Right kidney (tissue), 1 donor: ENCODE results near the gene VEGFB.

ENCODE experiments used
- DNase-seq: peaks from one replicate; pipeline ENCODE4 v3.0.0-alpha.2; 2016

The VEGFB gene

DNA sequence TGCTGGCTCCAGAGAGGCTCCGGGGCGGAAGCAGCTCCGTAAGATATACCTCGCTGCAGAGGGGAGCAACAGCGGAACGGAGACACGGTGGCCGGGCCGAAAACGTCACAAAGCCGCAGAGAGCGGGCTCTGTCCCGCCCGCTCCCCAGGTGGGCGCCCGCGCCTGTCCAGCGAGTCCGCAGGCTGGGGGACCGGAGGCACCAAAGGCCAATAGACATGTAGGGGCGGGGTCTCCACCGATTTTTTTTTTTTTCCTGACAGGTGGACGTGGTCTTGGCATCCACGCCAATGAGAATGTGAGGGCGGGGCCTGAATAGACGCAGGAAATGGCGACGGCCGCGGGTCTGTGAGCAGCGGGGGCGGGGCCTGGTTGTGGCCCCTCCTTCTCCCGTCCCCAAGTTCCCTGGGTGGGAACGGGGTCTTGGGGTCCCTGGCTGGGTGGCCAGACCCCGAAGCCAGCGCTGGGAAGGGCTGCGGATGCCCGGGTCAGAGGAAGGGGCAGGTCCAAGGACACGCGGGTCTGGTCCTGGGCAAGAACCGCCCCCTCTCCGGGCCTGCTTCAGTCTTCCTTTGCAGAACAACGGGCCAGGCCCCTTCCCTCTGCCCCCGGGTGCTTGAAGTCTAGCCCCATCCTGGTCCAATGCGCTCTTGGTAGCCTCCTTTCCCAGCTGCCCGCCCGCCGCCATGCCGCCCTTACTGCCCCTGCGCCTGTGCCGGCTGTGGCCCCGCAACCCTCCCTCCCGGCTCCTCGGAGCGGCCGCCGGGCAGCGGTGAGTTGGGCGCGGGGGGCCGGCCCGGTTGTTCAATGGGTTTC is 4.0 kb upstream of the VEGFB start, which contains the start of gene DNAJC4:
DNAJC4 (plus strand) TSS at position 378 of the 814 bp plus-strand sequence; CDS start at position 685, 307 bp downstream.
- DNase-seq, result peak; percentile 97

DNA sequence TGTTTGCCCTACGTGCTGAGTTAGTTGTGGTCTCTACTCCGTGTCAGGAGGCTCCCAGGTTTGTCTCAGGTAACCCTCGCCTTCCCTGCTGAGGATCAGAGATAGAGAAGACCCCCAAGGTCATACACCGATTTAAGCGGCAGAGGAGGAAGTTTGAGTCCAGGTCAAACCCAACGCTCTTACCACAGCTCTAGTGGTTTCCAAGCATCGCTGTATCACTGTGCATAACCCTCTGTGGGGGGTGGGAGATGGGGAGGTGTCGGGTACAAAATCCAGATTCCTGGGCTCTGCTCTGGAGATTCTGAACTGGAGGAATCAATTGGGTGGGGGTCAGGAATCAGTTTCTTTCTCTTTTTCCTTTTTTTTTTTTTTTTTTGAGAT is 3.4 kb upstream of the VEGFB start:
- DNase-seq, result no peak

DNA sequence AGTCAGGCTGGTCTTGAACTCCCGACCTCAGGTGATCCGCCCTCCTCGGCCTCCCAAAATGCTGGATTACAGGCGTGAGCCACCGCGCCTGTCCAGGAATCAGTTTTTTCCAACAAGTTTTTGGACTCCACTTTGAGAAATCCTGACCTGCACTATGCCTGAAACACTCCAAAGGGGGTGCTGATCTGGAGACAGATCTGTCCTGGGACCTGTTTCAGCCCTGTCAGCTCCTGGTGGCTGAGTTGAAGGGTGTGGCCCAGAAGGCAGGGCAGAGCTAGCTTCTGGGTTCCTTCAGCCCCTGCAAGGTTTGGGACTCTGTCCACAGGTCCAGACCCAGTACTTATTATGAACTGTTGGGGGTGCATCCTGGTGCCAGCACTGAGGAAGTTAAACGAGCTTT is 2.8 kb upstream of the VEGFB start:
- no peak for DNase-seq

DNA sequence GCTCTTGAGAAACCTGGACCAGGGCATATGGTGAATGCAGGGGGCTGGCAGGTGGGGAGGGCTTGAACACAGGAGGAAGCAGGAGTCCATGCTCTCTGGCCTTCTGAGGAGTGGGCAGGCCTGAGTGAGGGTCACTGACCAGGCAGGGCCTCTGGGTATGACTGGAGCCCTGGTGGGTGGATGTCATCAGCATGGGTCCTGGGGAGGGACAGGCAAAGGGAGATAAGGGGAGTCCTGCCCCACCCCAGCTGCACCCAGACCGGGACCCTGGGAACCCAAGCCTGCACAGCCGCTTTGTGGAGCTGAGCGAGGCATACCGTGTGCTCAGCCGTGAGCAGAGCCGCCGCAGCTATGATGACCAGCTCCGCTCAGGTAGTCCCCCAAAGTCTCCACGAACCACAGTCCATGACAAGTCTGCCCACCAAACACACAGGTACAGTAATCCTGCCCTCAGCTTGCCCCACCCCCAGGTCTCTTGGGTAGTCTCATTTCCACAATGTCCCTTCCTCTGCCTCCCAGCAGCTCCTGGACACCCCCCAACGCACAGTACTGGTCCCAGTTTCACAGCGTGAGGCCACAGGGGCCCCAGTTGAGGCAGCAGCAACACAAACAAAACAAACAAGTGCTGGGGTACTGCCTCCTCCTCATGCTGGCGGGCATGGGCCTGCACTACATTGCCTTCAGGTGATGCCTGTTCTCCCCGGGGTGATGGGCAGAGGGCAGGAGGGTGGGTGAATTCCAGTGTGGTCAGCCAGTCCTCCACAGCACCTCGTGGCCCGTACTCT is 2.0 kb upstream of the VEGFB start:
- DNase-seq, result no peak

DNA sequence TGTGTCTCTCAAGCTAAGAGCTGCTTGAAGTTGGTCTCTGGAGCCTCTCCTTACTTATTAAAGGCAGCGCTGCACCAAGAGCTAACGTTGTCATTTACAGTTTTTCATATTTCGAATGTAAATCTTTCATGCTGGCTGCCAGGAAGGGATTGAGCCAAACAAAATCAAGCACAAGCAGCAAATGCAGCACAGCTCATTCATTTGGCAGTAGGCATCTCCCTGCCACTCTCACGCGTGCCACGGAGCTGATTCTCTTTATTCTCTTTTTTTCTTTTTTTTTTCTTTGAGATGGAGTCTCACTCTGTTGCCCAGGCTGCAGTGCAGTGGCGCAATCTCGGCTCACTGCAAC is 1.4 kb upstream of the VEGFB start:
- DNase-seq, result no peak

DNA sequence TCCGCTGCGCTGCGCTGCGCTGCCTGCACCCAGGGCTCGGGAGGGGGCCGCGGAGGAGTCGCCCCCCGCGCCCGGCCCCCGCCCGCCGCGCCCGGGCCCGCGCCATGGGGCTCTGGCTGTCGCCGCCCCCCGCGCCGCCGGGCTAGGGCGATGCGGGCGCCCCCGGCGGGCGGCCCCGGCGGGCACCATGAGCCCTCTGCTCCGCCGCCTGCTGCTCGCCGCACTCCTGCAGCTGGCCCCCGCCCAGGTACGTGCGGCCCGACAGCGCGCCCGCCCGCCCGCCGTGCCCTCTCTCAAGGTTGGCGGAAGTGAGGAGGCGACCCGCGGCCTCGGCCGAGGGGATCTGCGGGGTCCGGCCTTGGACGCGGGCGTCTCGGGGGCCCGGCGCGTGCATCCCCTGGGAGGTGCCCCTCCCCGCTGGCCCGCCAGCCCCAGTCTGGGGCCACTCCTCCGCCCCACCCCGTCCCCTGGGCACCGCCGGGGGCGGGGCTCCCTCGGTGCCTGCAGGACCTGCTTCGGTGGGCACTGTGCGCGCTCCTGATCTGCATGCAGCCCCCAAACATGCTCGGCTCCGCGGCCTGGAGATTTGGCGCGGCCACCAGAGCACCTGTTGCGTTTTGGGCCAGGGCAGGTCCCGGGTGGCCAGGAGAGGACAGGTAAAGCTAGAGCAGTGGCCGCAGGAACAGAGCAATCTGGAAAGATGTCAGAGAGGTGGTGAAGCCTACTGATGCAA is 429 bp downstream of the VEGFB start:
- DNase-seq, result peak; percentile 77

DNA sequence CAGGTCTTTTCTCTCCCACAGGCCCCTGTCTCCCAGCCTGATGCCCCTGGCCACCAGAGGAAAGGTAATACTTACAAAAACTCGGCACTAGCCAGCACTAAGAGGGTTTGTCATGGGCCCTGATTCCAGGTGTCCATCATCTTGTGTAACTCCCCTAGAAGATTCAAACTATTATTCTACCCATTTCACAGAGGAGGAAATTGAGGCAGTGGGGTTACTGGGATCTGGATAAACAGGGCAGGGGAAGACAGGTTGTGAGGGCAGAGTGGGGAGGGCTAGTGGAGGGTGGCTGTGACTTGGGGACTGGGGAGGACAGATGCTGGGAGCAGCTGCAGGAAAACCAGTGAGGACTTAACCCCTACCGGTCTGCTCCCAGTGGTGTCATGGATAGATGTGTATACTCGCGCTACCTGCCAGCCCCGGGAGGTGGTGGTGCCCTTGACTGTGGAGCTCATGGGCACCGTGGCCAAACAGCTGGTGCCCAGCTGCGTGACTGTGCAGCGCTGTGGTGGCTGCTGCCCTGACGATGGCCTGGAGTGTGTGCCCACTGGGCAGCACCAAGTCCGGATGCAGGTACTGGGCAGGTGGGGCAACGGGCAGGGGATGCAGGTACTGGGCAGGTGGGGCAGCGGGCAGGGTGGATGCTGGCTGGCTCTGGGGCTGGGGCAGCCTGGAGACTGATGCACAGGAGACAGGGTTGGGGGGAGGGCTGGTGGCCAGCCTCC is 1.2 kb downstream of the VEGFB start:
- no peak for DNase-seq

DNA sequence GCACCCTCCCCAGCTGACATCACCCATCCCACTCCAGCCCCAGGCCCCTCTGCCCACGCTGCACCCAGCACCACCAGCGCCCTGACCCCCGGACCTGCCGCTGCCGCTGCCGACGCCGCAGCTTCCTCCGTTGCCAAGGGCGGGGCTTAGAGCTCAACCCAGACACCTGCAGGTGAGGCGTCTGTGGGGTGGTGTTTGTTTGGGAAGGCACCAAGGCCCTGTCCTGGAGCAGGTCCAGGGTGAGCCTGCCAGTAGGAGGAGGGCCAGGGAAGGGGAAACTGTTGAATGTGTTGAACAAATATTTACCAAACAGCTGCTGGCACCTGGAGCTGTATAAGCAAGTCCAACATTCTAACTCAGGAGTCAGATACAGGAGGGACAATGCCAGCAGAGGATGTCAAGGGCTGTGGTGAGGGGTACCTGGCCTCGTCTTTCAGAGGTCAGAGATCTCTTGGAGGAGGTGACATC is 3.1 kb downstream of the VEGFB start:
- no peak for DNase-seq

DNA sequence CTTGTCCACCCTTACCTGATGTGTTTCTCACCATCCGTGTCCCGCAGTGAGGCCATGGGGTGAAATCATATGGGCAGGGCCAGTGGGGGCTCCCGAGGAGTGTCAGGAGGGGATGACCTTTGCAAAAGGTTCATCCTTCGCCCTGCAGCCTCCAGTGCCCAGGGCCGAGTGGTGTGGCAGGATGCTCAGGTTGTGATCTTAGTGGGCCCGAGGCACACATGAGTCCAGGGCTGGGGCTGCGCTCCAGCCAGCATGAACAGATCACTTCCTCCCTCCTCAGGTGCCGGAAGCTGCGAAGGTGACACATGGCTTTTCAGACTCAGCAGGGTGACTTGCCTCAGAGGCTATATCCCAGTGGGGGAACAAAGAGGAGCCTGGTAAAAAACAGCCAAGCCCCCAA is 3.7 kb downstream of the VEGFB start:
- no peak for DNase-seq

DNA sequence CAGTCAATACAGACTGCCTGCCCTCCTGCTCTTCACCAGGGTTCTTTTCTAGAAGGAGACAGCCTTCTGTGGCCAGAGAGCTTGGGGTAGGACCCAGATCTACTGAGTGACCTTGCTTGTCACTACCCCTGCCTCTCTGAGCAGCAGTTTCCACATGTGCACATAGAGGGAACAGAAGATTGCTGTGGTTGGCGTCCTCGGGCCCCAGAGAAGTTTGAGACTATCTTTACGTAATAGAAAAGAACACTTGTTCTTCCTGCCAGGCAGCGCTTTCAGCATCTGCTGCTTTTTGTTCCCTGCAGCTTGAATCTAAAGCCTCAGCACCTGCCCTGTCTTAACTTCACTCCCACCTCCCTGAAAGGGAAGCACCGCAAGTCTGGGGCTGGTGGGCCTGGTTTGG is 4.6 kb downstream of the VEGFB start:
- DNase-seq, result no peak

DNA sequence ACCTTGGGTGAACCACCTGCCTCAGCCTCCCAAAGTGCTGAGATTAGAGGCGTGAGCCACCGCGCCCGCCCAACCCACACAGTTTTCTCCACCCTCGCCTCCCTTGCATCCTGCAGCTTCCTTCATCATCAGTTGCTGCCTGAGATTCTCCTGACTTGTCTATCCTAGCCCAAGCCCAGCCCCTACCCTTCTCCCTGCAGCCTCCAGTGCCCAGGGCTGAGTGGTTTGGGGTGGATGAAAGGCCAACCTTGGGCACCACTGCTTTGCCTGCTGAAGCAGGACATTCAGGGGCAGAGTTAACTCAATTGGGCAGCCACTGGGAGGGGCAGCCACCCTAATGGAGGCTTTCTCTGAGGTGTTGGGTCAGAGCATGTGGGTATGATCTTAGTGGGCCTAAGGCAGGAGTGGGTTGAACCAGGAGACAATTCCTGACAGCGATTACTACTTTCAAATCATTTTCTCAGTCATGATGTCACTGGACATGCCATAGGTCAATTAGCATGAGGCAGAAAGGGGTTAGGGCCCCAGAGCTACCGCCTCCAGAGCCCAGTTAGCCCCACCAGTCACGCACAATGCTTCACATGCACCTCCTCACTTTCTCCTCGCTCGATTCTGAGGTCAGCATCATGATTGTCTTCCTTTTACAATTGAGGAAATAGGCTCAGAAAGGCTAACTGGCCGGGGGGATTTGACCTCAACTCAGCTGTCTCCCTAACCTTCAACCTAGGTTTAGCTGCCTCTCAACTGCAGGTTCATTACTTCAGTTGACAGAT is 5.5 kb downstream of the VEGFB start:
- DNase-seq, result no peak

DNA sequence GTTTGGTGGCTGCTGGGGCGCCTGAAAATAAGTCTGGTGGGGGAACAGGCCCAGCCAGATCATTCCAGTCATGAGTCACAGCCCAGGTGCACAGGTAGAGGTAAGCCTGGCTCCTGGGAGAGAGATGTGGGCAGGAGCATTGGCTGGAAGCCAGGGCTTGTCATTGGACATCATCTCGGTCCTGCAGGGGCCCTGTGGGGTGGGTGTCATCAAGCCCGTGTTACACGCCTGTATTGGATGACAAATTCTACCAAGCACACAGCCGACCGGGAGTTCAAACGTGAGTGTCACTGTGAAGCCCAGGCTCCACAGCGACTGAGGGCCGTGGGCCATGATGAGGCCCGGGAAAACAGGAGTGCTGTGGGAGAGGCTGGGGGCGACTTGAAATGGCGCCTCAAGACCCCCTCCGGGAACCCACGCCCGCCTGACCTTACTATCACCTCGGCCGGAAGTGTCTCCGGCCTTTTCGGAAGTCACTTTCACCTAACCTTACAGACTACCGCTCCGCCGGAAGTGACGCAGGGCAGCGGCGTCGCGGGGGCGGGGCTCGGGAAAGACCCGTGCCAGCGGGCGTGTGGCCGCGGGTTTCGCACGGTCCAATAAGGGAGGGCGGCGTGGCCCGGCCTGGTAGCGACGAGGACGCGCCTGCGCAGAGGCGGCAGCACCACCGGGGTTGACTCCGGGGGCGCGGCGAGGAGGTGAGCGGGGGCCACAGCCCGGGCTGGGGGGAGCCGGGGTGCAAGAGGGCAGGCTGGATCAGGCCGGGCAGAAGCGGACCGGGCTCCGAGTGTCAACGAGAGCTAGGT is 6.3 kb downstream of the VEGFB start, which contains the start of gene FKBP2:
FKBP2 (plus strand) TSS at position 661 of the 806 bp plus-strand sequence. CDS start 1,293 bp downstream, outside the sequence.
- DNase-seq, result no peak

DNA sequence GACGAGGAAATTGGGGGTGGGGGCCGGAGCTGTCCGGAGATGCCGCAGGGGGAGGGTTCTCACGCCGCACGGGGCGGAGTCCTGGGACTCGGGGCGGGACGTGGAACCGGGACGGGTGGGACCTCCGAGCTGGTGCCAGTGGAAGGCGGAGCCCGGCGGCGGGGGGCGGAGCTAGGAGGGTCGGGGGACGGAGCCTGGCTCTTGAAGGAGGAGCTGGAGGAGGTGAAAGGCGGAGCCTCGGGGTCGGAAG is 6.8 kb downstream of the VEGFB start:
- DNase-seq, result peak; percentile 93

DNA sequence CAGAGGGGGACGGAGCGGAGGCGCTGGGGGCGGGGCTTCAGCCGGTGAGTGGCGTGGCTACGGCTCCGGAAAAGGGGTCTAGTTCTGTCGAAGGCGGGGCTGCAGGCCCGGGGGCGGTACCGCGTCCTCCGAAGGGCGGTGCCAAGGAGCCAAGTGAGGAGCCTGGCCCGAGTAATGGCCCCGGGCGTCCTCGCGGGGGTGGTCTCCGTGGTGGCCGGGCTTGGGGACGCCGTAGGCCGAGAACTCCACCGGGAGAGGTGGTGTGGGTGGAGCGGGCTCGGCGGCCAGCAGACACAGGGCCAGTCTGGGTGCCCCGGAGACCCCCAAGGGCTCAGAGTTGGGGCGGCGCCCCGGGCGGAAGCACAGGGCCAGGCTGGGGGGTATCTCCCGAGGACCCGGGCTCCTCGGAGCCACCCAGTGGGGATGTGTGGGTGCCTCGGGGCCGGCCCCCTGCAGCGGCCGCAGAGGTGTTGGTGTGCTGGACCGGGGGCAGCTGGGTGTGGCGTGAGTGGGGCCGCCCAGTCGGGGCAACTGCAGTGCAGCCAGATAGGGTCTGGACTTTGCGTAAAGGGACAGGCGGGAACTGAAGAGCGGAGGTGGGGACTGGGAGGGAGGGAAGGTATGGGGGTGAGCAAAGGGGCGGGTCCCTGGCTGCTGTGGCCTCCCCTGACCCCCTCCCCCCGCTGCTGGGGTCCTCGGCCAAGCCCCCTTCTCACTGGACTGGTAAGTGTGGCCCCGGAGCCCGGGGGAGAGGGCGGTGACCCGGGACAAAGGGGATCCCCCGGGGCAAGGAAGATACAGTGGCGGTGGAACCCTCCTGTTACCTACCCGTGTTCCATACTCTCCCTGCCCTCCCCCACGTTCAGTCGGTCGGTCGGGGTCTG is 7.3 kb downstream of the VEGFB start:
- peak; percentile 91 for DNase-seq

DNA sequence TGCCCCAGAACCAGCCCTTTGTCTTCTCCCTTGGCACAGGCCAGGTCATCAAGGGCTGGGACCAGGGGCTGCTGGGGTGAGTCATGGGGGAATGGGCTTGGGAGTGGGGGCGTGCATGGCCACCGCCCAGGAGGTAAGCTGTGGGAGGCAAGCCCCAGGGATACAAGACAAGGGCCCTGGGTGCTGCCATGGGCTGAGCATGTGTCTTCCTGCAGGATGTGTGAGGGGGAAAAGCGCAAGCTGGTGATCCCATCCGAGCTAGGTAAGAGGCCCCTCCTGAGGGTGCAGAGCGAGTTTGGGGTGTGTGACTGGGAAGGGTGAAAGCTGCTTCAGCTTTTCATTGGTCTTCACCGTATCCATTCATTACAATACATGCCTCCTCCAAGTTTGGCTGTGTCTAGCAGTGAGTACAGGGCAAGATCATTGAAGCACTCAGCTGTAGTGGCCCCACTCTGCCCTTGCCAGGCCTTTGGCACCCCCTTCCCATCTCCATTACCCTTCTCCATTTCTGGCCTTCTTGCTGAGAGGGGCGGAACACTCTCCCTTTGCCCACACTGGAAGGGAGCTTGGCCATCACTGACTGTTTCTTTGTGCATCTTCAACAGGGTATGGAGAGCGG is 9.0 kb downstream of the VEGFB start:
- no peak for DNase-seq

DNA sequence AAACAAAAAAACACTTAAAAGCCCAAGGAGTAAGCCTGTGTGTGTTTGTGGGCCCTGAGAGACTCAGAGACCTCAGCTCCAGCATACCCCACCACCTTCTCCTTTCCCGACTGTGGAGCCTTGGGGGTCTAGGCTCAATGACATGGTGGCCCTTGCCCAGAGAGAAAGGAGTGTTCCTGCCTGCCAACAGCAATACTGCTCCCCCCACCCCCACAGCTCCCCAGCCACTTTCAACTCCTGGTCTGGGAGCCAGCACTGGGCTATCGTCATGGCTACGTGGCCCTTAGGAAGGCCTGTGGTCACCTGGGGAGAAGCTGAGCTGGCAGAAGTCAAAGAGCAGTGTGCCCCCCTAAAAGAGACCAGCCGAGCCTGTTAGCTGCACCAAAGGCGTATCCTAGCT is 9.7 kb downstream of the VEGFB start:
- no peak for DNase-seq

DNA sequence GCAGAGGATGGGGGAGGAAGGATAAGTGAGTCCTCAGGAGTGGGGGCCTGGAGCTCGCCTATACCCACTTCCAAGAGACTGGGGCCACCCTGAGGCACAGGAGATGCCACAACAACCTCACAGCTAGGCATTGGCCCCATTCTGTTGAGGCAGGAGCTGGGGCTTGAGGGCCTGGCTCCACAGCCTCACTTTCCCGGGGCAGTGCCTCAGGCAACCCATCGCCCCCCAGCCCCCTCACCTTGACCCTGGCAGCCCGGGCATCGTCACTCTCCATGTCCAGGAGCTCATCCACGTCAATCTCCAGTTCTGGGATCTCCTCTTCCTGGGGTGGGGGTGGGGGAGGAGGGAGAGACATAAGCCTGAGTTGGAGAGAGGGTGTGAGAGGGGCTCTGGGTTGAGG is 10.6 kb downstream of the VEGFB start:
- DNase-seq, result no peak

DNA sequence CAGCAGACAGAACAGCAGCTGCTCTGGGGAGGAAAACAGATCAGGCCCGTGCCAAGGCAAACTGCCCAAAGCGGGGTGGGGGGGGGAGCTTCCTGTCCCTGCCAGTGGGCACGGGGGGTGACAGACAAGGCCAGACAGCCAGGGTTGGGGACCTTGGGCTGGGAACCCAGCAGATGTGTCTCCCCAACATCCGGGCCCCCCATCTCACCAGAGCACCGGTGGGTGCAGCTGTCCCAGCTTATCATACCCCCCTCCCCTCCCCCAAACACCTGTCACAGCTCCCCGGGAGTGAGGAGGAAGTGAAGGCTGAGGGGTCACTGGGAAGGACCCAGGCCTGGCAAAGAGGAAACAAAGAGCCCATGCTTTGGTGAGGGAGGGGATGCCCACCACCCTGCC is 11.0 kb downstream of the VEGFB start:
- no peak for DNase-seq
